K562 (cell line): ENCODE data around the gene GCNT2. TPM values are rescaled to one million over a fixed set of nuclear protein-coding genes. Genes with fewer than 3 reads are reported as not detected.

Experiments
- ATAC-seq: fragments of 200-7000 bp; cut with Tn5 transposase; 3 replicates; pipeline ENCODE4 v1.9.1; 2020; ENCODE audit warnings: moderate library complexity
- BruUV-seq: library from RNA; stranded (reverse); fragments of 400-500 nt; replicated peaks from 2 replicates; lab custom pipeline; 2021; lab: Mats Ljungman, UMichigan
- CTCF ChIA-PET: fragments of 300-600 bp; formaldehyde crosslinking; extraction: SDS; loops from one replicate; lab custom pipeline; 2021; ENCODE audit warnings: low intra/inter-chr PET ratio; lab: Yijun Ruan, JAX
- POLR2A ChIA-PET: fragments of 300-600, 350-650 bp; sonication (Branson Sonifier 250); formaldehyde crosslinking; extraction: SDS; loops from one replicate; lab custom pipeline; 2021; ENCODE audit warnings: antibody characterized with exemption, inconsistent platforms; lab: Yijun Ruan, JAX
- DNase-seq, 4 experiments: peaks; one replicate each; pipeline versions ENCODE4 v3.0.0 to v3.0.0-alpha.2; 2011 to 2018; ENCODE audit warnings: low spot score in 3 of 4, mixed read lengths in 3 of 4; ENCODE audit errors: extremely low read depth in 1 of 4
- FAIRE-seq: peaks from 2 replicates; lab custom pipeline; 2011; peaks lifted over from hg19 to GRCh38; lab: Jason Lieb, UNC
- H2AFZ ChIP-seq: 2 replicates; pipeline ENCODE4 v1.6.0; 2011; ENCODE audit warnings: low read depth, low read length, control low read depth, inconsistent platforms
- H3K27ac ChIP-seq: fragments of 200-600 bp; 3 replicates; pipeline ENCODE4 v1.8.0; 2011; ENCODE audit warnings: low read depth, mild to moderate bottlenecking, control low read depth, inconsistent platforms, low read length, moderate library complexity, mixed read lengths; ENCODE audit errors: extremely low read depth
- H3K27me3 ChIP-seq, 2 experiments: fragments of 300-600 bp in 1 of 2; 2 replicates in 1 of 2; 3 replicates in 1 of 2; pipeline versions ENCODE4 v1.6.0 to v1.8.0; 2011; ENCODE audit warnings: inconsistent platforms in 2 of 2, low read length in 2 of 2, mild to moderate bottlenecking in 1 of 2, mixed read lengths in 1 of 2, moderate library complexity in 1 of 2; ENCODE audit not compliant: control insufficient read depth in 2 of 2, insufficient read depth in 2 of 2
- H3K36me3 ChIP-seq: fragments of 300-600 bp; 3 replicates; pipeline ENCODE4 v1.8.0; 2011; ENCODE audit warnings: mild to moderate bottlenecking, low read length, inconsistent platforms; ENCODE audit not compliant: control insufficient read depth, insufficient read depth
- H3K4me1 ChIP-seq, 2 experiments: fragments of 200-600 bp in 1 of 2; replicated peaks in 1 of 2; 2 replicates in 1 of 2; 3 replicates in 1 of 2; pipeline versions ENCODE4 v1.5.1 to v1.8.0; 2011; ENCODE audit warnings: inconsistent platforms in 2 of 2, low read length in 2 of 2, mild to moderate bottlenecking in 1 of 2, mixed read lengths in 1 of 2, moderate library complexity in 1 of 2; ENCODE audit not compliant: control insufficient read depth in 2 of 2, insufficient read depth in 2 of 2
- H3K4me2 ChIP-seq: 2 replicates; pipeline ENCODE4 v1.6.1; 2011; ENCODE audit warnings: low read length, control low read depth, inconsistent platforms, mixed read lengths; ENCODE audit not compliant: insufficient read depth
- H3K4me3 ChIP-seq: fragments of 200-600 bp; sonication (generic), shearing (Covaris generic); 2 replicates; pipeline ENCODE4 v1.5.1; 2016; ENCODE audit warnings: control low read depth, inconsistent platforms
- H3K79me2 ChIP-seq: fragments of 200-600 bp; 3 replicates; pipeline ENCODE4 v1.8.0; 2011; ENCODE audit warnings: low read length, inconsistent platforms; ENCODE audit not compliant: control insufficient read depth, insufficient read depth
- H3K9ac ChIP-seq, 2 experiments: 2 replicates each; pipeline versions ENCODE4 v1.6.0 to v1.6.1; 2011; ENCODE audit warnings: low read depth in 2 of 2, low read length in 2 of 2, control low read depth in 1 of 2, inconsistent platforms in 1 of 2, mild to moderate bottlenecking in 1 of 2, mixed read lengths in 1 of 2; ENCODE audit not compliant: insufficient read depth in 1 of 2
- H3K9me1 ChIP-seq: one replicate; pipeline ENCODE4 v1.6.0; 2011; ENCODE audit warnings: inconsistent platforms, mild to moderate bottlenecking, low read length, moderate library complexity; ENCODE audit not compliant: control insufficient read depth, insufficient read depth
- H3K9me3 ChIP-seq: replicated peaks from 2 replicates; pipeline ENCODE4 v1.5.1; 2011; ENCODE audit warnings: low read depth, low read length, inconsistent platforms; ENCODE audit not compliant: control insufficient read depth, insufficient read depth
- H4K20me1 ChIP-seq: replicated peaks from 2 replicates; pipeline ENCODE4 v1.6.1; 2011; ENCODE audit warnings: low read length, inconsistent platforms, mixed read lengths; ENCODE audit not compliant: control insufficient read depth, insufficient read depth
- ARNT ChIP-seq, 2 experiments: fragments of 450-650 bp; IDR thresholded peaks; 2 replicates each; pipeline ENCODE4 v1.6.1; 2016; ENCODE audit warnings: mild to moderate bottlenecking in 1 of 2
- CREM ChIP-seq: IDR thresholded peaks from 2 replicates; pipeline ENCODE4 v1.6.1; 2014; ENCODE audit warnings: antibody characterized with exemption, low read depth
- FOS ChIP-seq: IDR thresholded peaks from 3 replicates; pipeline ENCODE4 v1.6.1; 2011; ENCODE audit not compliant: insufficient read length; ENCODE audit errors: extremely low read depth
- FOSL1 ChIP-seq: fragments of 200-800 bp; sonication (Bioruptor generic); conservative IDR thresholded peaks from 2 replicates; pipeline ENCODE4 v1.6.1; 2016; ENCODE audit warnings: missing genetic modification characterization, missing compliant biosample characterization
- FOXM1 ChIP-seq, 2 experiments: fragments of 450-650 bp in 1 of 2; sonication (generic) in 1 of 2; formaldehyde crosslinking in 1 of 2; IDR thresholded peaks; 2 replicates each; pipeline versions ENCODE4 v1.6.1 to v1.9.0; 2017 to 2022; ENCODE audit warnings: low read depth in 2 of 2, mild to moderate bottlenecking in 2 of 2, missing genetic modification reagents in 1 of 2, moderate library complexity in 1 of 2
- GATAD2B ChIP-seq: fragments of 450-650 bp; IDR thresholded peaks from 2 replicates; pipeline ENCODE4 v1.6.1; 2017; ENCODE audit warnings: mild to moderate bottlenecking, borderline replicate concordance
- KAT2B ChIP-seq: IDR thresholded peaks from one replicate; pipeline ENCODE4 v1.6.1; 2012; ENCODE audit warnings: low read depth, mild to moderate bottlenecking, control low read depth, inconsistent platforms, low read length, moderate library complexity
- NFE2 ChIP-seq: IDR thresholded peaks from 2 replicates; pipeline ENCODE4 v1.6.1; 2014; ENCODE audit warnings: antibody characterized with exemption, low read depth
- NR2C2 ChIP-seq, 2 experiments: fragments of 200-800 bp in 1 of 2; sonication (Bioruptor generic) in 1 of 2; sonication (generic) in 1 of 2; formaldehyde crosslinking in 1 of 2; IDR thresholded peaks; 2 replicates each; pipeline versions ENCODE4 v1.6.1 to v1.8.0; 2016 to 2022; ENCODE audit warnings: mild to moderate bottlenecking in 1 of 2, missing compliant biosample characterization in 1 of 2, missing genetic modification characterization in 1 of 2, missing genetic modification reagents in 1 of 2
- POLR2B ChIP-seq: fragments of 450-650 bp; IDR thresholded peaks from 2 replicates; pipeline ENCODE4 v1.6.1; 2018; ENCODE audit warnings: low read depth; ENCODE audit not compliant: partially characterized antibody
- POLR3A ChIP-seq: IDR thresholded peaks from 2 replicates; pipeline ENCODE4 v1.6.1; 2011; ENCODE audit warnings: borderline replicate concordance, mild to moderate bottlenecking, moderate library complexity; ENCODE audit not compliant: insufficient read length, insufficient read depth; ENCODE audit errors: extremely low read depth
- RAD51 ChIP-seq: fragments of 450-650 bp; IDR thresholded peaks from 2 replicates; pipeline ENCODE4 v1.7.1; 2016; ENCODE audit warnings: low read depth, mild to moderate bottlenecking, borderline replicate concordance
- RBM14 ChIP-seq: fragments of 200-400 bp; formaldehyde crosslinking; IDR thresholded peaks from 2 replicates; pipeline ENCODE4 v1.6.1; 2018; ENCODE audit warnings: low read depth, mild to moderate bottlenecking, low read length, moderate library complexity, borderline replicate concordance; ENCODE audit not compliant: insufficient read depth
- SIRT6 ChIP-seq: IDR thresholded peaks from one replicate; pipeline ENCODE4 v1.6.1; 2012; ENCODE audit warnings: low read depth, mild to moderate bottlenecking, control low read depth, inconsistent platforms, low read length, moderate library complexity
- SMARCA4 ChIP-seq: fragments of 450-650 bp; IDR thresholded peaks from 2 replicates; pipeline ENCODE4 v1.6.1; 2016
- TCF3 ChIP-seq: sonication (generic); formaldehyde crosslinking; IDR thresholded peaks from 2 replicates; pipeline ENCODE4 v1.4.0; 2020; ENCODE audit warnings: mild to moderate bottlenecking, missing genetic modification reagents
- TRIM24 ChIP-seq, 2 experiments: fragments of 450-650 bp; IDR thresholded peaks; 2 replicates each; pipeline ENCODE4 v1.6.1; 2016
- ZC3H8 ChIP-seq: fragments of 450-650 bp; IDR thresholded peaks from 2 replicates; pipeline ENCODE4 v1.6.1; 2017
- ZEB2 ChIP-seq: fragments of 450-650 bp; IDR thresholded peaks from 2 replicates; pipeline ENCODE4 v1.6.1; 2016
- WGBS: fragments of 100-300 bp; shearing (Covaris generic); methylation state at CpG from one replicate; pipeline ENCODE4 v1.1.6; 2016; ENCODE audit warnings: low coverage, mixed read lengths; ENCODE audit not compliant: insufficient coverage; ENCODE audit errors: missing lambda C conversion rate; 5-methylcytosine and 5-hydroxymethylcytosine counted together
- in situ Hi-C: fragments of 300-500 bp; cut with MboI; formaldehyde crosslinking; loops from 4 replicates; pipeline ENCODE4 v1.15.0; 2018; ENCODE audit warnings: inconsistent platforms, mixed read lengths
- intact Hi-C: fragments of 100-400 bp; cut with micrococcal nuclease; formaldehyde crosslinking; loops from 2 replicates; pipeline ENCODE4 v1.14.2; 2022
- polyA plus RNA-seq, 8 experiments: library from polyadenylated mRNA; depleted of rRNA in 4 of 8; stranded (reverse) in 5 of 8; unstranded in 3 of 8; fragments of >200 nt; fragmentation: Nextera tagmentation in 2 of 8; fragmentation: Illumina TruSeq in 1 of 8; extraction: Ambion mirVana in 2 of 8; extraction: Trizol in 1 of 8; gene quantifications; 2 replicates each; pipeline versions ENCODE4 v1.2.1 to v1.2.3, GENCODE V29; 2011 to 2014; ENCODE audit warnings: inconsistent platforms in 1 of 8, missing spikeins in 1 of 8
- total RNA-seq, 7 experiments: library from RNA; depleted of rRNA in 6 of 7; stranded (reverse); fragments of >200 nt in 6 of 7; fragmentation: Illumina TruSeq in 2 of 7; extraction: Trizol in 2 of 7; gene quantifications; 2 replicates each; pipeline versions ENCODE4 v1.2.1 to v1.2.3, GENCODE V29; 2011 to 2021; ENCODE audit warnings: low replicate concordance in 1 of 7
- TF ChIP-seq, protein P1 (sequence below): sonication (generic); formaldehyde crosslinking; IDR thresholded peaks from 2 replicates; pipeline ENCODE4 v1.8.0; 2022; ENCODE audit warnings: mild to moderate bottlenecking, missing genetic modification reagents

Gene GCNT2
- total and polyA plus RNA-seq, 9 of the 15 experiments (the other 6 are each of a cell fraction or from before 2014, with no cell fraction given): 0.78 to 2.6 (median 1.6) TPM

DNA sequence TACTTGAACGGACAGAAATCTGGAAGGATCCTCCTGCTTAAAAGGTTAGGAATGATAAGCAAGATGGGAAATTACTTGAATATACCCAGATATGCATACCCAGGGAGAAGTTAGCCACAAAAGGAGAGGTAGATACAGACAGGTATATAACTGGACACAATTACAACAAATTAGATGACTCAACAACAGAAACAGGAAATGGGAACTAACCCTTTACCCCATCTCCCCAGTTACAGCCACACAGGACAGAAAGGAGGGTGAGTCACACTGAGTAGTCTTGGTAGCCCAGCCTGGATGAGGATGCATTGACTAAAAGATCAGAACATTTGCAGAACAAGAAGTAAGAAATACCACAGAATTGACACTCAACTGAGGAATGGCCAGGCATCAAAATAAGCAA lies 112.1 kb downstream of the GCNT2 start (continued):
- TF ChIP-seq SMARCA4: peak; percentile 58; the same call in 1 of the 2 replicates
- TF ChIP-seq ZEB2: peak; percentile 58; the same call in 1 of the 2 replicates
- TF ChIP-seq SIRT6: no peak
- TF ChIP-seq ARNT (IDR thresholded peaks at IDR 0.05): no peak
- no peak for TF ChIP-seq POLR3A
- TF ChIP-seq FOXM1 (IDR thresholded peaks at IDR 0.05; ENCODE audit: low read depth): no peak
- TF ChIP-seq FOXM1 (CRISPR knock-in tag; IDR thresholded peaks at IDR 0.05; ENCODE audit: low read depth): no peak
- peak; percentile 46; the same call in 1 of the 2 replicates for TF ChIP-seq NFE2
- peak; percentile 40 for TF ChIP-seq FOS
- peak; percentile 95 for TF ChIP-seq FOSL1 (tag)
- TF ChIP-seq NR2C2 (CRISPR knock-in tag; IDR thresholded peaks at IDR 0.05): no peak
- peak; percentile 54; the same call in 1 of the 2 replicates for TF ChIP-seq NR2C2 (tag; IDR thresholded peaks at IDR 0.05)
- no peak for TF ChIP-seq POLR2B

DNA sequence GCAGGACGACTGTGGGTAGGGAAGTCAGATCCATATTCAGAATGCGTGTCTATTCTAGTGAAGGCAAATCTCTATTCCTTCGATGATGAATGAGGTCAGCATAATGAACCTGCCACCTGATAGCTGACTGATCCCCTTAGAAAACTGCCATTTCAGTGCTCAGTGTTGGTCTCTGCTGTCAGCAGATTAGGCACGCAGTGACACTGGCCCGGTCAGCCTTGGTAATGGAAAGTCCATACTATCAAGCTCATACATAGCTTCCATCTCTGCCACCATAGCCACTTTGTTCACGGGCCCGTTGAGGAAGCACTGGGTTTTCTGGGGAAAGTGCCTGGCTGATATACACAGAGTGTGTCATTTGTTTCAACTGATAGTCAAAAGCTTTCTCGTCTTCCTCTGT lies 119.3 kb downstream of the GCNT2 start:
- Histone ChIP-seq H3K9ac (peak overlapping the region in 1 of 2 experiments; percentile 25; a peak in 1 of 4 replicates), H3K9me1 (no peaks in the 10 kb centered on the region), H3K27me3 (no peaks in the 10 kb centered on the region), H3K79me2 (no peaks in the 10 kb centered on the region), H2AFZ (peak overlapping the region; percentile 84), H3K4me2 (peak overlapping the region; percentile 60), H3K4me3 (no peak overlapping the region), H3K36me3 (no peaks in the 10 kb centered on the region), H3K9me3 (no peaks in the 10 kb centered on the region), H4K20me1 (no peaks in the 10 kb centered on the region), H3K4me1 (peaks cover 4 to 22% of the 10 kb centered on the region in 2 experiments; a peak in 4 of 5 replicates), H3K27ac (peak overlapping the region; percentile 72)
- in situ Hi-C loops (no loop called here), intact Hi-C loops (no loop called here)
- FAIRE-seq: peak; percentile 93
- CTCF ChIA-PET: no interaction called here
- DNase-seq: peak in 2 of 4 experiments; percentile 38 to 81
- 3% methylated on average over 8 of the region's 8 CpGs for WGBS
- peak; percentile 94 for ATAC-seq
- POLR2A ChIA-PET: interaction anchor here (0.5 to 1.2 kb wide), 5 partner anchors 15 to 179 kb away, joined by 3 to 4 read pairs (median 4); no protein-coding TSS in a partner anchor
- no TSS peak for BruUV-seq
- TF ChIP-seq TRIM24 (IDR thresholded peaks at IDR 0.05): peak; percentile 65 to 81; a peak in 3 of 4 replicates
- TF ChIP-seq RBM14: no peak
- no peak for TF ChIP-seq KAT2B
- TF ChIP-seq, protein P1, sequence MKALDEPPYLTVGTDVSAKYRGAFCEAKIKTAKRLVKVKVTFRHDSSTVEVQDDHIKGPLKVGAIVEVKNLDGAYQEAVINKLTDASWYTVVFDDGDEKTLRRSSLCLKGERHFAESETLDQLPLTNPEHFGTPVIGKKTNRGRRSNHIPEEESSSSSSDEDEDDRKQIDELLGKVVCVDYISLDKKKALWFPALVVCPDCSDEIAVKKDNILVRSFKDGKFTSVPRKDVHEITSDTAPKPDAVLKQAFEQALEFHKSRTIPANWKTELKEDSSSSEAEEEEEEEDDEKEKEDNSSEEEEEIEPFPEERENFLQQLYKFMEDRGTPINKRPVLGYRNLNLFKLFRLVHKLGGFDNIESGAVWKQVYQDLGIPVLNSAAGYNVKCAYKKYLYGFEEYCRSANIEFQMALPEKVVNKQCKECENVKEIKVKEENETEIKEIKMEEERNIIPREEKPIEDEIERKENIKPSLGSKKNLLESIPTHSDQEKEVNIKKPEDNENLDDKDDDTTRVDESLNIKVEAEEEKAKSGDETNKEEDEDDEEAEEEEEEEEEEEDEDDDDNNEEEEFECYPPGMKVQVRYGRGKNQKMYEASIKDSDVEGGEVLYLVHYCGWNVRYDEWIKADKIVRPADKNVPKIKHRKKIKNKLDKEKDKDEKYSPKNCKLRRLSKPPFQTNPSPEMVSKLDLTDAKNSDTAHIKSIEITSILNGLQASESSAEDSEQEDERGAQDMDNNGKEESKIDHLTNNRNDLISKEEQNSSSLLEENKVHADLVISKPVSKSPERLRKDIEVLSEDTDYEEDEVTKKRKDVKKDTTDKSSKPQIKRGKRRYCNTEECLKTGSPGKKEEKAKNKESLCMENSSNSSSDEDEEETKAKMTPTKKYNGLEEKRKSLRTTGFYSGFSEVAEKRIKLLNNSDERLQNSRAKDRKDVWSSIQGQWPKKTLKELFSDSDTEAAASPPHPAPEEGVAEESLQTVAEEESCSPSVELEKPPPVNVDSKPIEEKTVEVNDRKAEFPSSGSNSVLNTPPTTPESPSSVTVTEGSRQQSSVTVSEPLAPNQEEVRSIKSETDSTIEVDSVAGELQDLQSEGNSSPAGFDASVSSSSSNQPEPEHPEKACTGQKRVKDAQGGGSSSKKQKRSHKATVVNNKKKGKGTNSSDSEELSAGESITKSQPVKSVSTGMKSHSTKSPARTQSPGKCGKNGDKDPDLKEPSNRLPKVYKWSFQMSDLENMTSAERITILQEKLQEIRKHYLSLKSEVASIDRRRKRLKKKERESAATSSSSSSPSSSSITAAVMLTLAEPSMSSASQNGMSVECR (CRISPR knock-in tag): no peak
- TF ChIP-seq CREM: peak; percentile 58; the same call in 1 of the 2 replicates
- TF ChIP-seq RAD51: no peak
- peak; percentile 86 for TF ChIP-seq TCF3
- peak; percentile 69; the same call in 1 of the 2 replicates for TF ChIP-seq GATAD2B
- no peak for TF ChIP-seq ZC3H8
